ENCODE data around the gene GSTM2. TPM values are rescaled to one million over a fixed set of nuclear protein-coding genes. Genes with fewer than 3 reads are reported as not detected.

Gene GSTM2
- total RNA-seq, 1 donor from 2014 or later = 32.3 TPM

- no peaks in the 10 kb centered on the region for H3K36me3 Mint-ChIP-seq (ENCODE audit: low read depth)
- H3K27ac Mint-ChIP-seq = no peak overlapping the region
- no peak overlapping the region for H3K4me3 Mint-ChIP-seq (ENCODE audit: low read depth)
- no peak for DNase-seq (ENCODE audit: low spot score)
- no peaks in the 10 kb centered on the region for H3K9me3 Mint-ChIP-seq
- H3K4me1 Mint-ChIP-seq (ENCODE audit: low read depth) = peaks cover 6% of the 10 kb centered on the region
- H3K27me3 Mint-ChIP-seq (ENCODE audit: low read depth) = peaks cover 19% of the 10 kb centered on the region
- intact Hi-C loops (cut with micrococcal nuclease) = no loop called here
Measured at GRCh38 chr1:109722908-109723691, 55.2 kb downstream of the GSTM2 start.

Other genes with a start within 250 kb of the GSTM2 start
- gene PSMA5, start 241.6 kb upstream of the GSTM2 start, total RNA-seq = 257 and 281 TPM in 2 replicates
- gene SYPL2, start 201.5 kb upstream of the GSTM2 start, total RNA-seq = 0.11 TPM in 1 of 2 replicates, not detected in the other
- gene ATXN7L2, start 184.2 kb upstream of the GSTM2 start, total RNA-seq = 11.9 and 12.9 TPM in 2 replicates
- gene CYB561D1, start 174.0 kb upstream of the GSTM2 start, total RNA-seq = 11.1 and 13.6 TPM in 2 replicates
- gene AMIGO1, start 158.3 kb upstream of the GSTM2 start, total RNA-seq = 0.66 and 0.92 TPM in 2 replicates
- 0.43 TPM in 1 of 2 replicates, not detected in the other for gene GPR61, start 128.2 kb upstream of the GSTM2 start, total RNA-seq
- 8.9 and 9.4 TPM in 2 replicates for gene GNAI3, start 119.4 kb upstream of the GSTM2 start, total RNA-seq
- gene GNAT2, start 48.4 kb upstream of the GSTM2 start, total RNA-seq = 0.18 TPM in 1 of 2 replicates, not detected in the other
- gene AMPD2, start 48.2 kb upstream of the GSTM2 start, total RNA-seq = 77.5 and 78.4 TPM in 2 replicates
- 13.6 and 13.9 TPM in 2 replicates for gene GSTM4, start 12.0 kb upstream of the GSTM2 start, total RNA-seq
- 112 and 113 TPM in 2 replicates for gene GSTM1, start 19.8 kb downstream of the GSTM2 start, total RNA-seq
- gene GSTM5, start 44.2 kb downstream of the GSTM2 start, total RNA-seq = 0.09 and 0.46 TPM in 2 replicates
- gene GSTM3, start 73.0 kb downstream of the GSTM2 start, total RNA-seq = 11.2 and 13.6 TPM in 2 replicates
- not detected in 2 replicates for gene EPS8L3, start 95.9 kb downstream of the GSTM2 start, total RNA-seq
- 251 and 252 TPM in 2 replicates for gene CSF1, start 242.8 kb downstream of the GSTM2 start, total RNA-seq